Panc1 (cell line): ENCODE measurements around the gene MGA. TPM values are rescaled to one million over a fixed set of nuclear protein-coding genes. Genes with fewer than 3 reads are reported as not detected.

Experiments used
- ATAC-seq: fragments of 200-7000 bp; cut with Tn5 transposase; 2 replicates; pipeline ENCODE4 v1.9.1; 2020; ENCODE audit warnings: mild to moderate bottlenecking, moderate library complexity
- BruUV-seq: library from RNA; stranded (reverse); fragments of 400-500 nt; replicated peaks from 2 replicates; lab custom pipeline; 2021; lab: Mats Ljungman, UMichigan
- CTCF ChIA-PET: fragments of 300-600 bp; sonication (Branson Sonifier 250); formaldehyde crosslinking; loops from one replicate; lab custom pipeline; 2022; ENCODE audit warnings: antibody characterized with exemption; lab: Charles Lee
- POLR2A ChIA-PET: fragments of 300-600 bp; sonication (Branson Sonifier 250); formaldehyde crosslinking; loops from one replicate; lab custom pipeline; 2022; ENCODE audit warnings: antibody characterized with exemption; lab: Charles Lee
- DNase-seq: peaks from one replicate; pipeline ENCODE4 v3.0.0-alpha.2; 2010; ENCODE audit warnings: low read depth, low spot score
- H3K27ac ChIP-seq: 2 replicates; pipeline ENCODE4 v1.5.1; 2011; ENCODE audit warnings: mild to moderate bottlenecking, low read length, inconsistent platforms
- H3K27me3 ChIP-seq: fragments of 200-500 bp; sonication (Bioruptor generic); 2 replicates; pipeline ENCODE4 v1.6.0; 2014; ENCODE audit warnings: low read length, inconsistent platforms; ENCODE audit not compliant: control insufficient read depth, insufficient read depth
- H3K36me3 ChIP-seq: fragments of 200-500 bp; sonication (Bioruptor generic); 2 replicates; pipeline ENCODE4 v1.5.1; 2014; ENCODE audit warnings: inconsistent platforms, mild to moderate bottlenecking, low read length, moderate library complexity; ENCODE audit not compliant: control insufficient read depth, insufficient read depth
- H3K4me1 ChIP-seq: 2 replicates; pipeline ENCODE4 v1.5.1; 2011; ENCODE audit warnings: inconsistent platforms, mild to moderate bottlenecking, low read length, moderate library complexity; ENCODE audit not compliant: control insufficient read depth, insufficient read depth
- H3K4me3 ChIP-seq, 2 experiments: 2 replicates each; pipeline ENCODE4 v1.5.1; 2011 to 2012; ENCODE audit warnings: low read depth in 2 of 2, low read length in 2 of 2, mild to moderate bottlenecking in 2 of 2, inconsistent platforms in 1 of 2, moderate library complexity in 1 of 2
- H3K9me3 ChIP-seq: fragments of 200-500 bp; sonication (Bioruptor generic); 2 replicates; pipeline ENCODE4 v1.5.1; 2014; ENCODE audit warnings: low read depth, mild to moderate bottlenecking, inconsistent platforms, low read length, moderate library complexity; ENCODE audit not compliant: control insufficient read depth, insufficient read depth
- CTCF ChIP-seq: fragments of 450-650 bp; IDR thresholded peaks from 2 replicates; pipeline ENCODE4 v1.5.1; 2017; ENCODE audit warnings: mild to moderate bottlenecking
- POLR2AphosphoS5 ChIP-seq: IDR thresholded peaks from 2 replicates; pipeline ENCODE4 v1.6.1; 2012; ENCODE audit warnings: mild to moderate bottlenecking, low read depth, low read length, moderate library complexity
- REST ChIP-seq, 2 experiments: IDR thresholded peaks; 2 replicates each; pipeline ENCODE4 v1.6.1; 2011 to 2012; ENCODE audit warnings: low read depth in 2 of 2, control low read depth in 1 of 2, low read length in 1 of 2, mild to moderate bottlenecking in 1 of 2, moderate library complexity in 1 of 2; ENCODE audit not compliant: insufficient read depth in 1 of 2
- SIN3A ChIP-seq: IDR thresholded peaks from 2 replicates; pipeline ENCODE4 v1.6.1; 2012; ENCODE audit warnings: low read depth, mild to moderate bottlenecking, low read length, moderate library complexity, borderline replicate concordance; ENCODE audit not compliant: insufficient read depth
- TCF7L2 ChIP-seq: IDR thresholded peaks from 2 replicates; pipeline ENCODE4 v1.6.1; 2011; ENCODE audit warnings: mild to moderate bottlenecking, low read depth, low read length, inconsistent platforms
- in situ Hi-C: cut with HindIII; loops from 2 replicates; pipeline ENCODE4 v1.10.0; 2016; ENCODE audit warnings: low sequenced_read_pairs, low pct_unique_long_range_greater_than_20kb
- intact Hi-C: fragments of 100-400 bp; cut with micrococcal nuclease; formaldehyde crosslinking; loops from one replicate; pipeline ENCODE4 v1.10.0; 2022; ENCODE audit not compliant: unreplicated experiment
- total RNA-seq: library from RNA; stranded (reverse); gene quantifications from one replicate; pipeline ENCODE4 v1.2.1, GENCODE V29; 2021; ENCODE audit not compliant: unreplicated experiment

The MGA gene
- total RNA-seq, 1 experiment from 2014 or later: 43.6 TPM

GRCh38 chr15:41799488-41799805 lies 139.2 kb downstream of the MGA start:
- Histone ChIP-seq H3K27me3 (no peaks in the 10 kb centered on the region), H3K36me3 (no peaks in the 10 kb centered on the region; the same call in 1 of the 2 replicates), H3K27ac (no peak overlapping the region), H3K4me1 (peaks cover 2% of the 10 kb centered on the region), H3K4me3 (no peak overlapping the region), H3K9me3 (no peaks in the 10 kb centered on the region)
- CTCF ChIA-PET: no interaction called here
- TF ChIP-seq TCF7L2 (no peak), POLR2AphosphoS5 (no peak), REST (IDR thresholded peaks at IDR 0.05; ENCODE audit: insufficient read depth in 1 of 2, low read depth in 2 of 2, low read length in 1 of 2) (no peak), CTCF (no peak)
- no peak for DNase-seq
- in situ Hi-C loops: no loop called here
- no peak for ATAC-seq
- intact Hi-C loops: no loop called here
- POLR2A ChIA-PET: interaction anchor here (0.6 kb wide), 1 partner anchor 63 kb away, joined by 4 read pairs; no protein-coding TSS in a partner anchor
- no TSS peak for BruUV-seq

GRCh38 chr15:41801185-41801584 lies 141.0 kb downstream of the MGA start:
- Histone ChIP-seq H3K27ac (no peak overlapping the region), H3K4me1 (peaks cover under 1% of the 10 kb centered on the region), H3K36me3 (no peaks in the 10 kb centered on the region; the same call in 1 of the 2 replicates), H3K9me3 (no peaks in the 10 kb centered on the region), H3K4me3 (no peak overlapping the region), H3K27me3 (no peaks in the 10 kb centered on the region)
- TF ChIP-seq SIN3A (no peak), CTCF (no peak), REST (IDR thresholded peaks at IDR 0.05; ENCODE audit: insufficient read depth in 1 of 2, low read depth in 2 of 2, low read length in 1 of 2) (no peak), TCF7L2 (no peak), POLR2AphosphoS5 (no peak)
- in situ Hi-C loops (no loop called here), intact Hi-C loops (no loop called here)
- DNase-seq (no peak), ATAC-seq (no peak)
- BruUV-seq: no TSS peak
- CTCF ChIA-PET: interaction anchor here (0.5 kb wide), 1 partner anchor 196 kb away, joined by 3 read pairs; no protein-coding TSS in a partner anchor
- POLR2A ChIA-PET: no interaction called here
